NCI-H510A treated with DMSO at 0.1 percent for 48 hours (cell line): Measurements from ENCODE around the gene ACACA.

Source experiments
- DNase-seq: peaks from one replicate; lab custom pipeline; 2025; lab: John Stamatoyannopoulos, UW

The ACACA gene

DNA sequence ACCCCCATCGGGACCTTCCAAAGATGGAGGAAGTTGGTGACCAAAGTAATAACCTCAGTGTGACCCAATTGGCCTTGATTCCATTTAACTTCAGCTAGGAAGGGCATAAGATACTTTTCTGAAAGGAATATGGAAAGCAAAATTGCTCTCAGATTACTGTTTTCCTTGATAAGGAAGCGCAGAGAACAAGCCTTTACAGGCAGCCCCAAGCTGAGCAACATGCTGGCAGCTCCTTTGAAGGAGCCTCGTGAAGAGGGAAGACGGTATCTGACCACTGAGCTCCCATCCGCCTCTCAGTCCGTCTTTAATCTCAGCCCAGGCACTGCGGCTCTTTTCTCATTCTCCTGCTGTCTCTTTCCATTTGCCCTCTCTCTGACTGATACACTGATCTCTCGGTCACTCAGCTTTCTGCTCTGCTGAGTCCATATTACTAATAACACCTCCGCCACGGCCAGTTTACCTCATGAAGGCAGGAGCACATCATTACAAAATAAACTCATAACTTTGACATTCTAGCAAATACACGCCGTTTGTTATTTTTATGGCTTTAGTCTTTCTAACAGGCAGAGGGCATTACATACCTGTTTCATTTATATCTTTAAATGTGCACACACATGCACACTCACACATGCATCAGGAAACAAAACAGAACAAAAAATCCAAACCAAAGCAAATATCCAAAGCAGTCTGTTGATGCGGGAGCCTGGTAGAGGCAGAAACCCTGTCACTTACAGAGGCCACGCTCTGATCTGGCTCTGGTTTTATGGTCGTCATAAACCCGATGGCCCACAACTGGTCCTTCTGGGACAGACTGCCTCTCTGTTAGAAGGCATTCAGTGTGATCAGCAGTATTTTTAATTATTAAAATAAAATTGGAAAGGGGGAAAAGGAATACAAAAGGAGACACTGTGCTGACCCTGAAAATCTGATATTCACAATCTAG, 274.7 kb downstream of the ACACA start:
- DNase-seq = no peak

- DNase-seq = no peak
Observed at GRCh38 chr17:37130984-37131446, 275.6 kb downstream of the ACACA start.

GRCh38 chr17:37124821-37125173, 281.8 kb downstream of the ACACA start:
- no peak for DNase-seq

GRCh38 chr17:37123941-37124820, 282.5 kb downstream of the ACACA start:
- DNase-seq = no peak

DNA sequence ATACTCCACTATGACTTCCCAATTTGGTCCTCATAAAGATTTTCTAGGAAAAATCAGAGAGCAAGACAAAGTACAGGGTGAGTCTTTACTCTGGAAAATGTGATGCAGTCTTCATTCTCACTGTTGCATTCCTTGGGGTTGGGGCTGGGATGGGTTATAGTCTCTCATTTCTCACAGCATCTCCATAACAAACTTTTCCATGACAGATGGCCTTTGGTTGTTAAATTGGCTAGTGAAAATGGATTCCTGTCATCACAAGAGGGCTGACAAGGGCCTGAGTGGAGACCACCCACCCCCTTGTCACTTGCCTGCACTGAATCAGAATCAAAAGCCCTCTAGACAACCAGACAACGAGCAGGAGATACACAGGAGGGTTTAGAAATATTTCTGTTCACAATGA, 283.2 kb downstream of the ACACA start:
- no peak for DNase-seq

GRCh38 chr17:37121616-37122015, 285.0 kb downstream of the ACACA start:
- no peak for DNase-seq

GRCh38 chr17:37118366-37119137, 288.1 kb downstream of the ACACA start:
- DNase-seq = no peak

- no peak for DNase-seq
Observed at GRCh38 chr17:37117373-37118142, 289.1 kb downstream of the ACACA start.

GRCh38 chr17:37116671-37117185, 289.9 kb downstream of the ACACA start:
- no peak for DNase-seq

- no peak for DNase-seq
Observed at GRCh38 chr17:37111329-37111728, 295.3 kb downstream of the ACACA start.

DNA sequence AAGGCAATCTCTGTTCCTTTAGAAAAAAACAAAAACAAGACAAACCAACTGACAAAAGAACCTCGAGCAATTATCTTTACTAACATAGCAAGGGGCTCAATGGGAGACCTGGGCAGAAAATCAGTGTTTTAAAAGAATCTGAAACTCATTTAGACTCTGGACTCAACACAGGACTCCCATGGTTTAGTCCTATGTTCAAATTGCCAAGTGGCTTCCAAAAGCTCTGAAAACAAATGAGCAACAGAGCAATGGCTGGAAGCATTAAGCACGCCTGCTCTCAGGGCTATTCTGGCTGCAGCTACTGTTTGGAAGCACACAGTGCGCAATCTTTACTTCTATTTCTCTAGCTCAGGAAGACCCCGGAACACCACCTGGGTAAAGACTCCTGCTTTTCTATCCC, 295.9 kb downstream of the ACACA start:
- no peak for DNase-seq

DNA sequence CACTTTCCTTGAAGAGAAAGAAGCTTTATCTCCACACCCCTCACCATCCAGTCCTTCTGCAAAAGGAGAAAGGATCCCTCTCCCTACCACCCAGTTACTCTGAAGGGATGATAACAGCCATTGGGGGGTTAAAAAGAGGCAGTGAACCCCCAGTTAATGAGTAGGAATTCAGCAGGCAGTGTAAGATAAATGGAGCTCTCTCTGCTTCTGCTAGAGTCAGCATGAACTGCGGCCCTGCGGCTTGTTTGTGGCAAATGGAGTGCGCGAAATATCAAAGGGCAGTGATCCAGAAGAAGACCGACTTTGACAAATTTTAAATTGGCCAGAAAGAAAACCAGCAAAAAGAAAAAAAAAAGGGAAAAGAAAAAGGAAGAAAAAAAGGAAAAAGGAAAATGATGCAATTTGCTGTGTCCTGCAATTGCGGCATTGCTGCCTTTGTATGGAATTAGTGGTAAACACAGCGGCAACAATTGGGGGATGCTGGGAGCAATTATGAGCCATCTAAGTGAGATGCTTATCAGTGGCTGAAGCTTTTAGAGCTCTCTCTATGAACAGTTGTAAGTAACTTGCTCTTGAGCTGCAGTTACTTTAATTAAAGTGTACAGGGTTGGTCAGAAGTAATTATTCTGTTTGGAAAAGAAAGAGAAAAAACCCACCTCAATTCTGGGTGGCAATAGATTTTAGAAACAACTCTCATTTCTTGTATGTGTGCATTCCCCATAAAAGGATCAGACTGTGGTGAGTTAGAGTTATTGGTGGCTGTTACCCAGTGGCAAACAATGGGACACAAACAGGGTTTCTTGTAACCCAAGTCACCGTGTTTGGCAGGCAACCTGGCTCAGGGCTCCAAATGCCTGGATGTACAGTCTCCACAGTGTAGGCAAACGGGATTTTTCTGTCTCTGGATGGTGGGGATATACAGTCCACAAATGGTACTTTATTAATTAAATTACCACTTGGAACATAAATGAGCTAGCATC, 296.6 kb downstream of the ACACA start:
- DNase-seq = no peak

DNA sequence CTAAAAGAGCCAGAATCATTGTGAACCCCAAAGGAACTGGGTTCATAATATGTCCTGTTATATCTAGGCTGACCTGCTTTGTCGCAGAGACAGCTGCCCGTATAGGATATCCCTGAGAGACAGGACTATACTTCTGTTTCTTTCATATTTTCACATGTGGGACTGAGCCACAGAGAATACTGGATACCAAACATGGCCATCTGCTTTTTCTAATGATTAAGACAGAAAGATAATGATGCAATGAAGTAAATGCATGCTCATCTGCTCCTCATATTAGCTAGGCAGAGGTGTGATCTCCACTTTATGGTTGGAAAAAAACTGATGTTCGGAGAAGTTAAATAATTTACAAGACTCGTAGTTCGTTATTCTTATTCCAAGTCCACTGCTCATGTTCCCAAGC, 297.5 kb downstream of the ACACA start:
- no peak for DNase-seq

- no peak for DNase-seq
Observed at GRCh38 chr17:37107406-37108083, 299.1 kb downstream of the ACACA start.

- DNase-seq = no peak
Observed at GRCh38 chr17:37106049-37106448, 300.6 kb downstream of the ACACA start.

DNA sequence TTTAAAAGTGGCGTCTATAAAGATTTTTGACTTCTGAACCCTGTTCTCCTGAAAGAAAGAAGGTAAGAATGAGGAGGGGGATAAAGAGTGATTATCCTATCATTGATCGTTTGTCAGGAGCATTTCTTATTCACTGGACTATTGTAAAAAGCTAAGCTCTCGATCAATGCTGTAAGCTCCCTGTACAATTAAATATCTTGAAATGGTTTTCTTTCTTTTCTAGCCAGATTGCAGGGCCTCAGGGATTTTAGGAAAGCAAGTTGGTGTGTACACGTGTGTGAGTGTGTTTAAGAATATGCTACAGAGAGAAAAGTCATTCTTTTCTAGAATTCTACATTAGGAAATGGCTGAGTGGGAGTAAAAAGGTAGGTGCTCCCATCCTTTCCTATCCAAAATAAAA, 303.4 kb downstream of the ACACA start:
- no peak for DNase-seq

- no peak for DNase-seq
Observed at GRCh38 chr17:37101306-37101705, 305.3 kb downstream of the ACACA start.

- DNase-seq = no peak
Observed at GRCh38 chr17:37100231-37100630, 306.4 kb downstream of the ACACA start.
